ENCODE measurements around the gene HMX2. TPM values are rescaled to one million over a fixed set of nuclear protein-coding genes. Genes with fewer than 3 reads are reported as not detected.
A peak's percentile ranks its signal among the peaks of the same experiment; 100 is the strongest.

HMX2 gene
- polyA plus RNA-seq, 1 donor (not counting 4 experiments of a cell fraction or from before 2014, with no cell fraction given), result not detected

DNA sequence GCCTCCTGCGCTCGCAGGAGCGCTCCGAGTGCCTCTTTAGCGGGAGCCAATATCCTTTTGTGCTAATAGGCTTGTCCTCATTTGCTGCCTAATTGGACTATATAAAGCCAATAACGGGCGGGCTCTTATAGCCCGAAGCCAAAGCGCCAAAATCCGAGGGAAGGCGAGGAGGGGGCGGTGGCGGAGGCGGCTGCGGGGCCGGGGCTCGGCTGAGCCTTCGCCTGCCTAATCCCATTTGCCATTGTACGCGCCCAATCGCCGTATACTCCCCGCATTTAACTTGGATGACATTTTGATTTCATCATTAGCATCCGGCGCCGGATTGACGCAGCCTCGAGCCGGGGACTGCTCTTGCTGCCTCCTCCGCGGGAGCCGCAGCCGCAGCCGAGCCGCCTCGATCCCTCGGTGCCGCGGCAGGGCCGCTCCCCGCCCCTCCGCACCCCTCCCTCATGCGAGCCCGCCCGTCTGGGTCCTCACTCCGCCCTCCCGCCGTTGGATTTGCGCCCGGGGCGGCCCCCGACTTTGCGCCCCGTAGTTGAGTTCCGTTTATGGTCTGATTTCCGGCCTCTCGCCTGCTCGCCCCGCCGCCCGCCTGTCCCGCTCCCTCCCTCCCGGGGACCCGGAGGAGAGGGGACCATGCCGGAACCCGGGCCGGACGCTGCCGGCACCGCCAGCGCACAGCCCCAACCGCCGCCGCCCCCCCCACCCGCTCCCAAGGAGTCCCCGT lies 12.4 kb upstream of the HMX2 start, which contains the start of gene HMX3:
Gene HMX3 (plus strand): TSS at position 556 of the 727 bp plus-strand sequence. CDS start 81 bp downstream, at position 637.
- no peak for FAIRE-seq
- no peak for DNase-seq (ENCODE audit: low read depth, low spot score)
- peak; percentile 84 for TF ChIP-seq EZH2 (IDR thresholded peaks at IDR 0.05; ENCODE audit: low read length)
- TF ChIP-seq, protein P1, sequence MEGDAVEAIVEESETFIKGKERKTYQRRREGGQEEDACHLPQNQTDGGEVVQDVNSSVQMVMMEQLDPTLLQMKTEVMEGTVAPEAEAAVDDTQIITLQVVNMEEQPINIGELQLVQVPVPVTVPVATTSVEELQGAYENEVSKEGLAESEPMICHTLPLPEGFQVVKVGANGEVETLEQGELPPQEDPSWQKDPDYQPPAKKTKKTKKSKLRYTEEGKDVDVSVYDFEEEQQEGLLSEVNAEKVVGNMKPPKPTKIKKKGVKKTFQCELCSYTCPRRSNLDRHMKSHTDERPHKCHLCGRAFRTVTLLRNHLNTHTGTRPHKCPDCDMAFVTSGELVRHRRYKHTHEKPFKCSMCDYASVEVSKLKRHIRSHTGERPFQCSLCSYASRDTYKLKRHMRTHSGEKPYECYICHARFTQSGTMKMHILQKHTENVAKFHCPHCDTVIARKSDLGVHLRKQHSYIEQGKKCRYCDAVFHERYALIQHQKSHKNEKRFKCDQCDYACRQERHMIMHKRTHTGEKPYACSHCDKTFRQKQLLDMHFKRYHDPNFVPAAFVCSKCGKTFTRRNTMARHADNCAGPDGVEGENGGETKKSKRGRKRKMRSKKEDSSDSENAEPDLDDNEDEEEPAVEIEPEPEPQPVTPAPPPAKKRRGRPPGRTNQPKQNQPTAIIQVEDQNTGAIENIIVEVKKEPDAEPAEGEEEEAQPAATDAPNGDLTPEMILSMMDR (optimal IDR thresholded peaks at IDR 0.05 in 1 of 3, IDR thresholded peaks at IDR 0.05 in 1 of 3, conservative IDR thresholded peaks at IDR 0.05 in 1 of 3; ENCODE audit: extremely low read depth in 1 of 3, insufficient read depth in 2 of 3, low read length in 3 of 3), result no peak
- no peaks in the 10 kb centered on the region for H3K9me1 ChIP-seq (ENCODE audit: control insufficient read depth, extremely low read depth, insufficient read depth, low read length)
- H3K4me2 ChIP-seq (ENCODE audit: control insufficient read depth, extremely low read depth, insufficient read depth, low read depth, low read length), result peak within 1 kb of the TSS; percentile 62
- no peak within 1 kb of the TSS for H2AFZ ChIP-seq (ENCODE audit: control insufficient read depth, low read length)
- no peak within 1 kb of the TSS for H3K9ac ChIP-seq (ENCODE audit: control insufficient read depth, extremely low read depth, insufficient read depth, low read length)
- H3K79me2 ChIP-seq (ENCODE audit: control insufficient read depth, insufficient read depth, low read length), result no peaks in the 10 kb centered on the region
- H3K27me3 ChIP-seq (ENCODE audit: control insufficient read depth, extremely low read depth, insufficient read depth, low read length), result peaks cover 93% of the 10 kb centered on the region
- no peaks in the 10 kb centered on the region for H3K36me3 ChIP-seq (ENCODE audit: control insufficient read depth in 2 of 2, extremely low read depth in 1 of 2, insufficient read depth in 2 of 2, low read length in 2 of 2)
- H4K20me1 ChIP-seq (ENCODE audit: control insufficient read depth, extremely low read depth, insufficient read depth, low read length), result no peaks in the 10 kb centered on the region
- dilution Hi-C loops (cut with MboI; ENCODE audit: extremely low pct_ligation_motif_present, low sequenced_read_pairs), result no loop called here
- H3K4me3 ChIP-seq (ENCODE audit: control insufficient read depth in 2 of 3, extremely low read depth in 1 of 3, insufficient read depth in 2 of 3, low read depth in 1 of 3, low read length in 3 of 3), result peak within 1 kb of the TSS; percentile 14 to 62 (median 35)
- peaks cover 9% of the 10 kb centered on the region for H3K4me1 ChIP-seq (ENCODE audit: control insufficient read depth, extremely low read depth, insufficient read depth, low read length)
- H3K9me3 ChIP-seq (ENCODE audit: control insufficient read depth, low read depth, low read length), result no peaks in the 10 kb centered on the region
- no peak within 1 kb of the TSS for H3K27ac ChIP-seq (ENCODE audit: control insufficient read depth, insufficient read depth, low read length)

DNA sequence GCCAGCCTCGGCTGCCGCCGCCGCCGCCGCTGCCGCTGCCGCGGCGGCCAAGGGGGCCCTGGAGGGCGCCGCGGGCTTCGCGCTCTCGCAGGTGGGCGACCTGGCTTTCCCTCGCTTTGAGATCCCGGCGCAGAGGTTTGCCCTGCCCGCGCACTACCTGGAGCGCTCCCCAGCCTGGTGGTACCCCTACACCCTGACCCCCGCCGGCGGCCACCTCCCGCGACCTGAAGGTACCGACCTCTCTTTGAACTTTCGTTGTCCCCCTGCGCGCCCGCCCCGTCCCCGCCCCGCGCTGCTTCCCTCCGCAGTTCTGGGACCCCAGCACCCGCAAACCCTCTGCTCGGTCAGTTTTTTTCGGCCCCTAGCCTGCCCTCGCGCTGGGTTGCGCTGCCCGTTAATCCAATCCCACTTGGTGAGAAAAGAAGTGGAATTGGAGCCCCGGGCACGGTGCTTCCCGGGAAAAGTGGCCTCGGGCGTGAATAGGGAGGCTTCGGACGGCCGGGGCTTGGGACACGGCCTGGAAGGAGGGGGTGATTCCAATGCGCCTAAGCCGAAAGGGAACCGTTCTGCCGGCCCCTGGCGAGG lies 11.6 kb upstream of the HMX2 start:
- H3K27ac ChIP-seq (ENCODE audit: control insufficient read depth, insufficient read depth, low read length), result no peak overlapping the region
- no peaks in the 10 kb centered on the region for H3K36me3 ChIP-seq (ENCODE audit: control insufficient read depth in 2 of 2, extremely low read depth in 1 of 2, insufficient read depth in 2 of 2, low read length in 2 of 2)
- dilution Hi-C loops (cut with MboI; ENCODE audit: extremely low pct_ligation_motif_present, low sequenced_read_pairs), result no loop called here
- H2AFZ ChIP-seq (ENCODE audit: control insufficient read depth, low read length), result no peak overlapping the region
- no peaks in the 10 kb centered on the region for H3K9me3 ChIP-seq (ENCODE audit: control insufficient read depth, low read depth, low read length)
- H3K4me3 ChIP-seq (ENCODE audit: control insufficient read depth in 2 of 3, extremely low read depth in 1 of 3, insufficient read depth in 2 of 3, low read depth in 1 of 3, low read length in 3 of 3), result no peak overlapping the region
- H3K9ac ChIP-seq (ENCODE audit: control insufficient read depth, extremely low read depth, insufficient read depth, low read length), result no peak overlapping the region
- FAIRE-seq, result no peak
- H3K79me2 ChIP-seq (ENCODE audit: control insufficient read depth, insufficient read depth, low read length), result no peaks in the 10 kb centered on the region
- H3K27me3 ChIP-seq (ENCODE audit: control insufficient read depth, extremely low read depth, insufficient read depth, low read length), result peaks cover 99% of the 10 kb centered on the region
- H4K20me1 ChIP-seq (ENCODE audit: control insufficient read depth, extremely low read depth, insufficient read depth, low read length), result peaks cover under 1% of the 10 kb centered on the region
- TF ChIP-seq, protein P1 (optimal IDR thresholded peaks at IDR 0.05 in 1 of 3, IDR thresholded peaks at IDR 0.05 in 1 of 3, conservative IDR thresholded peaks at IDR 0.05 in 1 of 3; ENCODE audit: extremely low read depth in 1 of 3, insufficient read depth in 2 of 3, low read length in 3 of 3), result no peak
- TF ChIP-seq EZH2 (IDR thresholded peaks at IDR 0.05; ENCODE audit: low read length), result peak; percentile 92
- no peaks in the 10 kb centered on the region for H3K9me1 ChIP-seq (ENCODE audit: control insufficient read depth, extremely low read depth, insufficient read depth, low read length)
- no peak overlapping the region for H3K4me2 ChIP-seq (ENCODE audit: control insufficient read depth, extremely low read depth, insufficient read depth, low read depth, low read length)
- peaks cover 9% of the 10 kb centered on the region for H3K4me1 ChIP-seq (ENCODE audit: control insufficient read depth, extremely low read depth, insufficient read depth, low read length)
- no peak for DNase-seq (ENCODE audit: low read depth, low spot score)
